HL-60 (cell line): Measurements from ENCODE around the gene FBLL1. TPM values are rescaled to one million over a fixed set of nuclear protein-coding genes. Genes with fewer than 3 reads are reported as not detected.

Source experiments
- DNase-seq, 2 experiments: peaks; one replicate each; pipeline ENCODE4 v3.0.0-alpha.2; 2010 to 2020; ENCODE audit warnings: low read depth in 1 of 2, low spot score in 1 of 2
- H3K27ac ChIP-seq: fragments of 250-450 bp; sonication (Bioruptor Pico); replicated peaks from 2 replicates; pipeline ENCODE4 v1.5.1; 2020; ENCODE audit warnings: mild to moderate bottlenecking, moderate library complexity
- H3K27me3 ChIP-seq: fragments of 250-450 bp; sonication (Bioruptor Pico); 2 replicates; pipeline ENCODE4 v1.5.1; 2021; ENCODE audit warnings: mild to moderate bottlenecking, moderate library complexity; ENCODE audit not compliant: insufficient read depth, poor library complexity, severe bottlenecking
- H3K4me3 ChIP-seq: replicated peaks from 2 replicates; pipeline ENCODE4 v1.5.1; 2011; ENCODE audit warnings: mild to moderate bottlenecking, control low read depth, low read length; ENCODE audit not compliant: insufficient read depth
- POLR2AphosphoS5 ChIP-seq: IDR thresholded peaks from 2 replicates; pipeline ENCODE4 v1.6.1; 2012; ENCODE audit warnings: low read depth
- microRNA-seq: library from miRNA; unstranded; fragments of <30 nt; microRNA quantifications from one replicate; pipeline ENCODE4, GENCODE V29; 2018
- TF ChIP-seq, protein P1 (sequence below): IDR thresholded peaks from one replicate; pipeline ENCODE4 v1.5.1; 2011; ENCODE audit warnings: low read length, control low read depth, inconsistent platforms; ENCODE audit not compliant: insufficient read depth

The FBLL1 gene

DNA sequence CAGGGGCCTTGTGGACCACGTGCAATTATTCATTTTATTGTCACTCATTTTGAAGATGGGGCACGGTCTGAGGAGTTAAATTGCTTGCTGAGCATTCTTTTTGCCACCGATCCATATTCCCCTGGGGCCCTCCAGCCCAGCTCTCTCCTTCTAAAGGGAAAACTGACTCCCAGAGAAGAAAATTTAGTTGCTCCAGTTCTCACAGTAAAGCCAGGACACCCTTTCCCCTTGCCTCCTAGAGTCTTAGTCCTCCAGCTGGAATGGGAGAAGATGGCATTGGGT, 51.1 kb downstream of the FBLL1 start:
- TF ChIP-seq, protein P1, sequence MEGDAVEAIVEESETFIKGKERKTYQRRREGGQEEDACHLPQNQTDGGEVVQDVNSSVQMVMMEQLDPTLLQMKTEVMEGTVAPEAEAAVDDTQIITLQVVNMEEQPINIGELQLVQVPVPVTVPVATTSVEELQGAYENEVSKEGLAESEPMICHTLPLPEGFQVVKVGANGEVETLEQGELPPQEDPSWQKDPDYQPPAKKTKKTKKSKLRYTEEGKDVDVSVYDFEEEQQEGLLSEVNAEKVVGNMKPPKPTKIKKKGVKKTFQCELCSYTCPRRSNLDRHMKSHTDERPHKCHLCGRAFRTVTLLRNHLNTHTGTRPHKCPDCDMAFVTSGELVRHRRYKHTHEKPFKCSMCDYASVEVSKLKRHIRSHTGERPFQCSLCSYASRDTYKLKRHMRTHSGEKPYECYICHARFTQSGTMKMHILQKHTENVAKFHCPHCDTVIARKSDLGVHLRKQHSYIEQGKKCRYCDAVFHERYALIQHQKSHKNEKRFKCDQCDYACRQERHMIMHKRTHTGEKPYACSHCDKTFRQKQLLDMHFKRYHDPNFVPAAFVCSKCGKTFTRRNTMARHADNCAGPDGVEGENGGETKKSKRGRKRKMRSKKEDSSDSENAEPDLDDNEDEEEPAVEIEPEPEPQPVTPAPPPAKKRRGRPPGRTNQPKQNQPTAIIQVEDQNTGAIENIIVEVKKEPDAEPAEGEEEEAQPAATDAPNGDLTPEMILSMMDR, result no peak
- no peak for TF ChIP-seq POLR2AphosphoS5
- DNase-seq, result no peak
- Histone ChIP-seq H3K27me3 (no peaks in the 10 kb centered on the region), H3K27ac (peak overlapping the region; percentile 69), H3K4me3 (peak overlapping the region; percentile 93)

Small RNA genes lying within 50 kb of the gene (microRNA-seq; reads per million reads assigned to microRNA genes)
- gene MIR103A1 (not detected), gene MIR103B1 (not detected)
